H1 (cell line): Measurements from ENCODE around the gene KDM1A. TPM values are rescaled to one million over a fixed set of nuclear protein-coding genes. Genes with fewer than 3 reads are reported as not detected.

Experiments
- CTCF ChIA-PET: fragments of 300-600 bp; sonication (Branson Sonifier 250); formaldehyde crosslinking; loops from one replicate; lab custom pipeline; 2021; ENCODE audit not compliant: partially characterized antibody; lab: Charles Lee
- POLR2A ChIA-PET: fragments of 300-600 bp; sonication (Branson Sonifier 250); formaldehyde crosslinking; loops from one replicate; lab custom pipeline; 2021; ENCODE audit warnings: inconsistent platforms; ENCODE audit not compliant: partially characterized antibody; lab: Charles Lee
- DNase-seq, 2 experiments: peaks; one replicate each; pipeline versions ENCODE4 v3.0.0 to v3.0.0-alpha.2; 2010 to 2022; ENCODE audit warnings: low spot score in 2 of 2, low read depth in 1 of 2, mixed read lengths in 1 of 2
- FAIRE-seq: peaks from 2 replicates; lab custom pipeline; 2011; peaks lifted over from hg19 to GRCh38; lab: Jason Lieb, UNC
- H2AFZ ChIP-seq: 2 replicates; pipeline ENCODE4 v1.8.1; 2012; ENCODE audit warnings: low read length, inconsistent platforms
- H2AK5ac ChIP-seq: 2 replicates; pipeline ENCODE4 v1.6.1; 2013; ENCODE audit warnings: low read depth, low read length
- H2BK120ac ChIP-seq: replicated peaks from 2 replicates; pipeline ENCODE3; 2013; ENCODE audit warnings: low read depth, low read length, inconsistent platforms
- H2BK12ac ChIP-seq: 2 replicates; pipeline ENCODE4 v1.6.1; 2013; ENCODE audit warnings: low read depth, low read length
- H2BK15ac ChIP-seq: 2 replicates; pipeline ENCODE4 v1.6.1; 2013; ENCODE audit warnings: low read length
- H2BK20ac ChIP-seq: 2 replicates; pipeline ENCODE4 v1.6.1; 2013; ENCODE audit warnings: low read length
- H2BK5ac ChIP-seq: 2 replicates; pipeline ENCODE4 v1.6.1; 2013; ENCODE audit warnings: low read depth, low read length
- H3K14ac ChIP-seq: 2 replicates; pipeline ENCODE4 v1.6.1; 2013; ENCODE audit warnings: inconsistent platforms; ENCODE audit not compliant: insufficient read length
- H3K18ac ChIP-seq: 2 replicates; pipeline ENCODE4 v1.6.1; 2013; ENCODE audit warnings: low read length; ENCODE audit errors: extremely low read depth
- H3K23ac ChIP-seq: 2 replicates; pipeline ENCODE4 v1.6.1; 2013; ENCODE audit warnings: inconsistent platforms; ENCODE audit not compliant: insufficient read length
- H3K23me2 ChIP-seq: 2 replicates; pipeline ENCODE4 v1.6.1; 2013; ENCODE audit warnings: low read depth, low read length
- H3K27ac ChIP-seq: 2 replicates; pipeline ENCODE4 v1.6.1; 2011; ENCODE audit warnings: low read depth, low read length, inconsistent platforms
- H3K27me3 ChIP-seq, 4 experiments: replicated peaks in 1 of 4; 1 replicate in 1 of 4; 2 replicates in 3 of 4; pipeline versions ENCODE4 v1.6.1 to v1.8.1; 2011 to 2013; ENCODE audit warnings: low read length in 3 of 4, mild to moderate bottlenecking in 3 of 4, inconsistent platforms in 2 of 4, mixed read lengths in 2 of 4, moderate library complexity in 1 of 4; ENCODE audit not compliant: control insufficient read depth in 3 of 4, insufficient read depth in 3 of 4; ENCODE audit errors: extremely low read depth in 1 of 4
- H3K36me3 ChIP-seq, 4 experiments: 2 replicates each; pipeline versions ENCODE4 v1.6.1 to v1.8.1; 2011 to 2013; ENCODE audit warnings: mild to moderate bottlenecking in 4 of 4, low read length in 3 of 4, moderate library complexity in 2 of 4, control low read depth in 1 of 4, inconsistent platforms in 1 of 4; ENCODE audit not compliant: insufficient read depth in 4 of 4, control insufficient read depth in 2 of 4
- H3K4ac ChIP-seq: replicated peaks from 2 replicates; pipeline ENCODE3; 2013; ENCODE audit warnings: low read length, low read depth, mixed read lengths, inconsistent platforms; ENCODE audit not compliant: insufficient read length
- H3K4me1 ChIP-seq, 4 experiments: replicated peaks in 1 of 4; 1 replicate in 1 of 4; 2 replicates in 3 of 4; pipeline versions ENCODE4 v1.6.1 to v1.8.1; 2011 to 2013; ENCODE audit warnings: low read length in 3 of 4, inconsistent platforms in 2 of 4, mixed read lengths in 1 of 4; ENCODE audit not compliant: insufficient read depth in 4 of 4, control insufficient read depth in 3 of 4
- H3K4me2 ChIP-seq, 2 experiments: 2 replicates each; pipeline versions ENCODE4 v1.6.1 to v1.8.1; 2011 to 2013; ENCODE audit warnings: low read depth in 2 of 2, low read length in 2 of 2, control low read depth in 1 of 2, inconsistent platforms in 1 of 2, mild to moderate bottlenecking in 1 of 2; ENCODE audit not compliant: insufficient read depth in 1 of 2
- H3K4me3 ChIP-seq, 4 experiments: fragments of 200-600, 300-600 bp in 1 of 4; sonication (generic), shearing (Covaris generic), sonication (Bioruptor Twin) in 1 of 4; 2 replicates each; pipeline versions ENCODE4 v1.5.1 to v1.8.1; 2011 to 2016; ENCODE audit warnings: low read length in 4 of 4, low read depth in 3 of 4, control low read depth in 2 of 4, inconsistent platforms in 2 of 4, mild to moderate bottlenecking in 2 of 4, mixed read lengths in 1 of 4, moderate library complexity in 1 of 4; ENCODE audit not compliant: insufficient read depth in 2 of 4; ENCODE audit errors: extremely low read depth in 1 of 4
- H3K56ac ChIP-seq: replicated peaks from 2 replicates; pipeline ENCODE3; 2013; ENCODE audit warnings: low read depth, mild to moderate bottlenecking, mixed read lengths, low read length, inconsistent platforms; ENCODE audit not compliant: insufficient read length
- H3K79me1 ChIP-seq: 2 replicates; pipeline ENCODE4 v1.6.1; 2013; ENCODE audit warnings: low read depth, low read length, control low read depth
- H3K79me2 ChIP-seq, 2 experiments: 2 replicates each; pipeline versions ENCODE4 v1.6.1 to v1.8.1; 2012 to 2013; ENCODE audit warnings: low read length in 2 of 2, mild to moderate bottlenecking in 2 of 2, inconsistent platforms in 1 of 2; ENCODE audit not compliant: insufficient read depth in 2 of 2, control insufficient read depth in 1 of 2
- H3K9ac ChIP-seq, 4 experiments: replicated peaks in 1 of 4; 1 replicate in 1 of 4; 2 replicates in 3 of 4; pipeline versions ENCODE4 v1.6.1 to v1.8.1; 2011 to 2013; ENCODE audit warnings: low read depth in 3 of 4, low read length in 3 of 4, control low read depth in 2 of 4, mild to moderate bottlenecking in 2 of 4, moderate library complexity in 2 of 4, inconsistent platforms in 1 of 4; ENCODE audit errors: extremely low read depth in 1 of 4
- H3K9me3 ChIP-seq, 2 experiments: 2 replicates each; pipeline versions ENCODE4 v1.6.1 to v1.8.1; 2012 to 2013; ENCODE audit warnings: mild to moderate bottlenecking in 2 of 2, moderate library complexity in 2 of 2, control low read depth in 1 of 2, inconsistent platforms in 1 of 2, low read depth in 1 of 2, low read length in 1 of 2, mixed read lengths in 1 of 2; ENCODE audit not compliant: insufficient read depth in 2 of 2
- H4K20me1 ChIP-seq, 2 experiments: replicated peaks in 1 of 2; 2 replicates each; pipeline versions ENCODE3 to v1.8.1; 2011 to 2013; ENCODE audit warnings: inconsistent platforms in 2 of 2, low read length in 2 of 2, mild to moderate bottlenecking in 1 of 2; ENCODE audit not compliant: insufficient read depth in 2 of 2, control insufficient read depth in 1 of 2
- H4K5ac ChIP-seq: 2 replicates; pipeline ENCODE4 v1.6.1; 2013; ENCODE audit warnings: low read length, low read depth, mixed read lengths, inconsistent platforms; ENCODE audit not compliant: insufficient read length
- H4K8ac ChIP-seq: 2 replicates; pipeline ENCODE4 v1.8.0; 2013; ENCODE audit warnings: mild to moderate bottlenecking, moderate library complexity, low read length, inconsistent platforms; ENCODE audit not compliant: insufficient read depth; ENCODE audit errors: extremely low read depth
- H4K91ac ChIP-seq: replicated peaks from 2 replicates; pipeline ENCODE3; 2013; ENCODE audit warnings: low read length, mixed read lengths, inconsistent platforms; ENCODE audit not compliant: insufficient read length
- ATF2 ChIP-seq: IDR thresholded peaks from 2 replicates; pipeline ENCODE4 v1.6.1; 2012; ENCODE audit warnings: low read length, inconsistent platforms
- FOSL1 ChIP-seq: IDR thresholded peaks from 2 replicates; pipeline ENCODE4 v1.6.1; 2011; ENCODE audit warnings: mild to moderate bottlenecking, low read depth, low read length, moderate library complexity; ENCODE audit not compliant: insufficient read depth
- KDM4A ChIP-seq: IDR thresholded peaks from one replicate; pipeline ENCODE4 v1.7.1; 2012; ENCODE audit warnings: low read depth, mild to moderate bottlenecking, moderate library complexity, low read length, inconsistent platforms; ENCODE audit not compliant: severe bottlenecking
- WGBS, 2 experiments: shearing (Covaris generic) in 1 of 2; methylation state at CpG; one replicate each; pipeline versions ENCODE4 v1.1.6 to v1.1.7; 2013 to 2015; ENCODE audit warnings: low lambda C conversion rate in 2 of 2, mixed read lengths in 2 of 2, inconsistent platforms in 1 of 2, low coverage in 1 of 2, missing lambda C conversion rate in 1 of 2; ENCODE audit not compliant: insufficient replicate concordance in 2 of 2, insufficient coverage in 1 of 2, insufficient read length in 1 of 2; ENCODE audit errors: extremely low coverage in 1 of 2, missing lambda C conversion rate in 1 of 2; 5-methylcytosine and 5-hydroxymethylcytosine counted together
- polyA plus RNA-seq, 7 experiments: library from polyadenylated mRNA; depleted of rRNA in 3 of 7; stranded (reverse) in 5 of 7; unstranded in 2 of 7; fragments of >200 nt in 5 of 7; fragments of 200-250 nt in 2 of 7; gene quantifications; 1 replicate in 5 of 7; 2 replicates in 1 of 7; 4 replicates in 1 of 7; pipeline versions ENCODE4 v1.2.1 to v1.2.3, GENCODE V29; 2011 to 2013; ENCODE audit warnings: missing spikeins in 2 of 7, mixed read lengths in 2 of 7
- total RNA-seq: library from RNA; stranded (reverse); fragmentation: NEBNext Ultra II Directional; extraction: Animal tissue kit (Norgen Biotek cat#: 25700); gene quantifications from 2 replicates; pipeline ENCODE4 v1.2.1, GENCODE V29; 2021

KDM1A gene
- total and polyA plus RNA-seq, 2 of the 8 experiments (the other 6 are each of a cell fraction or from before 2014, with no cell fraction given), result 216 to 275 TPM

- peaks cover 20 to 84% (median 52%) of the 10 kb centered on the region in 4 experiments for H3K36me3 ChIP-seq
- WGBS, 2 experiments, result 100% methylated on average over 1 of the region's 1 CpG; no CpG with 5 or more reads in 1 of the 2 experiments
Observed at GRCh38 chr1:23090056-23090455, 70.8 kb downstream of the KDM1A start.

More at GRCh38 chr1:23090056-23090455, 70.8 kb downstream of the KDM1A start:
- FAIRE-seq (no peak), DNase-seq (no peak)
- no peaks in the 10 kb centered on the region for H3K79me2 ChIP-seq
- H4K8ac ChIP-seq, result no peak overlapping the region
- H3K27me3 ChIP-seq, result no peaks in the 10 kb centered on the region
- H3K9ac ChIP-seq, result no peak overlapping the region
- H3K4me1 ChIP-seq, result no peaks in the 10 kb centered on the region; a peak in 1 of 7 replicates
- no peak overlapping the region for H2BK120ac ChIP-seq
- no peak overlapping the region for H2BK5ac ChIP-seq
- TF ChIP-seq FOSL1, result no peak
- TF ChIP-seq ATF2, result no peak
- TF ChIP-seq KDM4A, result no peak
- CTCF ChIA-PET, result interaction anchor here (0.7 to 27.1 kb wide), 3 partner anchors 9 to 156 kb away, joined by 3 to 705 read pairs (median 7); partner anchors contain the start of gene LUZP1
- no peak overlapping the region for H3K56ac ChIP-seq
- no peak overlapping the region for H2BK20ac ChIP-seq
- no peak overlapping the region for H2AK5ac ChIP-seq
- H3K9me3 ChIP-seq, result no peaks in the 10 kb centered on the region
- no peak overlapping the region for H3K4me2 ChIP-seq
- H4K20me1 ChIP-seq, result peaks cover 2 to 4% of the 10 kb centered on the region in 2 experiments
- no peak overlapping the region for H3K18ac ChIP-seq
- no peaks in the 10 kb centered on the region for H3K23me2 ChIP-seq
- H2BK15ac ChIP-seq, result no peak overlapping the region
- no peak overlapping the region for H4K91ac ChIP-seq
- H3K23ac ChIP-seq, result no peak overlapping the region
- H3K27ac ChIP-seq, result no peak overlapping the region
- POLR2A ChIA-PET, result no interaction called here
- no peak overlapping the region for H3K4ac ChIP-seq
- no peak overlapping the region for H2AFZ ChIP-seq
- no peak overlapping the region for H3K14ac ChIP-seq
- 0 out of 2 replicates have a peak, but pooled peaks cover 3% of the 10 kb centered on the region for H3K79me1 ChIP-seq
- H3K4me3 ChIP-seq, result no peak overlapping the region
- H4K5ac ChIP-seq, result no peak overlapping the region
- H2BK12ac ChIP-seq, result no peak overlapping the region
